Daoy (cell line): Measurements from ENCODE around the gene RAPGEF1. TPM values are rescaled to one million over a fixed set of nuclear protein-coding genes. Genes with fewer than 3 reads are reported as not detected.
A peak's percentile ranks its signal among the peaks of the same experiment; 100 is the strongest.

Experiments used
- DNase-seq: peaks from one replicate; pipeline ENCODE4 v3.0.0-alpha.2; 2015; ENCODE audit warnings: low read depth
- total RNA-seq: library from RNA; depleted of rRNA; stranded (reverse); fragments of >200 nt; shearing (Covaris generic); gene quantifications from 2 replicates; pipeline ENCODE4 v1.2.3, GENCODE V29; 2014

The RAPGEF1 gene
- total RNA-seq, 1 experiment from 2014 or later = 34.2 TPM

GRCh38 chr9:131707733-131708157 is 32.1 kb downstream of the RAPGEF1 start:
- DNase-seq = peak; percentile 83

GRCh38 chr9:131707050-131707449 is 32.8 kb downstream of the RAPGEF1 start:
- DNase-seq = no peak

- DNase-seq = no peak
Measured at GRCh38 chr9:131706608-131706970, 33.3 kb downstream of the RAPGEF1 start.

GRCh38 chr9:131704988-131705387 is 34.9 kb downstream of the RAPGEF1 start:
- DNase-seq = no peak

- DNase-seq = no peak
Measured at GRCh38 chr9:131704141-131704983, 35.5 kb downstream of the RAPGEF1 start.

GRCh38 chr9:131703697-131704096 is 36.2 kb downstream of the RAPGEF1 start:
- DNase-seq = no peak

GRCh38 chr9:131702911-131703310 is 37.0 kb downstream of the RAPGEF1 start:
- DNase-seq = no peak

GRCh38 chr9:131701789-131702337 is 38.0 kb downstream of the RAPGEF1 start:
- peak; percentile 45 for DNase-seq

GRCh38 chr9:131701436-131701781 is 38.5 kb downstream of the RAPGEF1 start:
- DNase-seq = no peak

- DNase-seq = no peak
Measured at GRCh38 chr9:131700765-131701435, 39.0 kb downstream of the RAPGEF1 start.

- no peak for DNase-seq
Measured at GRCh38 chr9:131700076-131700475, 39.8 kb downstream of the RAPGEF1 start.

GRCh38 chr9:131698618-131698985 is 41.3 kb downstream of the RAPGEF1 start:
- no peak for DNase-seq

- no peak for DNase-seq
Measured at GRCh38 chr9:131697908-131698617, 41.8 kb downstream of the RAPGEF1 start.

- peak; percentile 33 for DNase-seq
Measured at GRCh38 chr9:131697097-131697496, 42.8 kb downstream of the RAPGEF1 start.

- no peak for DNase-seq
Measured at GRCh38 chr9:131695836-131696460, 43.9 kb downstream of the RAPGEF1 start.

GRCh38 chr9:131695366-131695765 is 44.5 kb downstream of the RAPGEF1 start:
- DNase-seq = no peak

GRCh38 chr9:131693651-131694597 is 46.0 kb downstream of the RAPGEF1 start:
- no peak for DNase-seq

GRCh38 chr9:131692612-131693562 is 47.0 kb downstream of the RAPGEF1 start:
- no peak for DNase-seq

- DNase-seq = no peak
Measured at GRCh38 chr9:131691969-131692611, 47.8 kb downstream of the RAPGEF1 start.
